ENCODE measurements around the gene ABCA2. TPM values are rescaled to one million over a fixed set of nuclear protein-coding genes. Genes with fewer than 3 reads are reported as not detected.

Gene ABCA2
- total RNA-seq, 1 experiment from 2014 or later, result 114 TPM

- TF ChIP-seq EZH2 (IDR thresholded peaks at IDR 0.05) (no peak), CEBPB (IDR thresholded peaks at IDR 0.05; ENCODE audit: low read depth) (no peak), SIN3A (IDR thresholded peaks at IDR 0.05; ENCODE audit: low read depth) (no peak), ELF1 (IDR thresholded peaks at IDR 0.05; ENCODE audit: borderline replicate concordance, low read depth) (no peak)
These were observed 48.1 kb downstream of the ABCA2 start (continued) for GRCh38 chr9:136979769-136980587.

- no peak for DNase-seq (ENCODE audit: low read depth, low spot score)
- BruUV-seq (replicated peaks), result no TSS peak
- Histone ChIP-seq H3K27me3 (ENCODE audit: insufficient read depth, low read length) (no peaks in the 10 kb centered on the region), H3K36me3 (ENCODE audit: control insufficient read depth in 1 of 2, insufficient read depth in 2 of 2, low read length in 2 of 2) (no peaks in the 10 kb centered on the region), H3K4me1 (ENCODE audit: control insufficient read depth in 1 of 2, insufficient read depth in 2 of 2, low read length in 2 of 2) (peaks cover 2 to 32% of the 10 kb centered on the region in 2 experiments; a peak in 3 of 4 replicates), H3K4me3 (replicated peaks in 1 of 2; ENCODE audit: low read depth in 1 of 2, low read length in 2 of 2) (no peak overlapping the region), H4K20me1 (ENCODE audit: insufficient read depth) (no peaks in the 10 kb centered on the region), H3K79me2 (ENCODE audit: insufficient read depth, low read length) (no peaks in the 10 kb centered on the region), H2AFZ (ENCODE audit: low read depth, low read length, poor library complexity, severe bottlenecking) (no peak overlapping the region), H3K9me3 (ENCODE audit: control insufficient read depth in 1 of 2, insufficient read depth in 1 of 2, low read depth in 1 of 2, low read length in 2 of 2) (no peaks in the 10 kb centered on the region), H3K27ac (ENCODE audit: low read depth, low read length) (no peak overlapping the region), H3K9ac (ENCODE audit: low read length) (no peak overlapping the region), H3K4me2 (ENCODE audit: low read length) (peak overlapping the region; percentile 19; the same call in 1 of the 2 replicates), H3K9me2 (ENCODE audit: insufficient read depth) (no peaks in the 10 kb centered on the region)
- peak; percentile 21 for ATAC-seq
- POLR2A ChIA-PET, result interaction anchor here (1.0 to 1.4 kb wide), 4 partner anchors 10 to 75 kb away, joined by 3 to 6 read pairs (median 5); partner anchors contain the start of genes ENTPD2 and PAXX
- CTCF ChIA-PET, result interaction anchor here (0.6 to 3.0 kb wide), 6 partner anchors 11 to 137 kb away, joined by 3 to 11 read pairs (median 4); no protein-coding TSS in a partner anchor
- RAD21 ChIA-PET (ENCODE audit: low non-redundant PET in 1 of 2, low total read pairs in 2 of 2, uncharacterized antibody in 2 of 2, unreplicated experiment in 2 of 2), result no interaction called here
- intact Hi-C loops (cut with micrococcal nuclease), result no loop called here
- no peak for TF ChIP-seq ATF3 (IDR thresholded peaks at IDR 0.05)
- TF ChIP-seq CTCF (IDR thresholded peaks at IDR 0.05 in 2 of 3, conservative IDR thresholded peaks at IDR 0.05 in 1 of 3; ENCODE audit: borderline replicate concordance in 1 of 3, insufficient read depth in 1 of 3, low read depth in 2 of 3, low read length in 2 of 3), result no peak
- no peak for TF ChIP-seq SIN3A (IDR thresholded peaks at IDR 0.05; ENCODE audit: low read depth)
- TF ChIP-seq SRF (IDR thresholded peaks at IDR 0.05; ENCODE audit: low read depth), result no peak
- no peak for TF ChIP-seq ELF1 (IDR thresholded peaks at IDR 0.05; ENCODE audit: borderline replicate concordance, low read depth)
- TF ChIP-seq RAD21 (IDR thresholded peaks at IDR 0.05; ENCODE audit: low read depth), result no peak
- no peak for TF ChIP-seq SP1 (IDR thresholded peaks at IDR 0.05; ENCODE audit: low read depth)
- TF ChIP-seq CBX3 (IDR thresholded peaks at IDR 0.05; ENCODE audit: low read depth), result no peak
- TF ChIP-seq ZBTB33 (IDR thresholded peaks at IDR 0.05; ENCODE audit: extremely low read depth, insufficient replicate concordance, low read length), result no peak
- no peak for TF ChIP-seq EZH2 (IDR thresholded peaks at IDR 0.05)
- TF ChIP-seq FOSL1 (IDR thresholded peaks at IDR 0.05; ENCODE audit: low read depth), result no peak
- TF ChIP-seq EZH2phosphoT487 (IDR thresholded peaks at IDR 0.05; ENCODE audit: borderline replicate concordance), result no peak
- TF ChIP-seq CEBPB (IDR thresholded peaks at IDR 0.05; ENCODE audit: low read depth), result no peak
These were observed 49.0 kb downstream of the ABCA2 start for GRCh38 chr9:136978865-136979544.

All from HCT116 (cell line).